Smooth muscle cell (in vitro differentiated cells): ENCODE data around the gene MTAP. TPM values are rescaled to one million over a fixed set of nuclear protein-coding genes. Genes with fewer than 3 reads are reported as not detected.

Experiments used
- DNase-seq: peaks from one replicate; lab custom pipeline; 2025; ENCODE audit not compliant: unreplicated experiment; lab: John Stamatoyannopoulos, UW
- H2AFZ ChIP-seq: fragments of 200-600 bp; sonication (generic); 2 replicates; pipeline ENCODE4 v1.6.0; 2016; ENCODE audit warnings: antibody characterized with exemption, low read depth, mild to moderate bottlenecking
- H3F3A ChIP-seq: fragments of 200-600 bp; sonication (generic); 2 replicates; pipeline ENCODE4 v1.6.0; 2017; ENCODE audit warnings: antibody characterized with exemption, low read depth
- H3K27ac ChIP-seq: fragments of 200-600 bp; sonication (generic); 2 replicates; pipeline ENCODE4 v1.5.1; 2016; ENCODE audit warnings: low read depth, mild to moderate bottlenecking
- H3K27me3 ChIP-seq: fragments of 200-600 bp; sonication (generic); 2 replicates; pipeline ENCODE4 v1.6.1; 2016; ENCODE audit warnings: low read depth, mild to moderate bottlenecking
- H3K36me3 ChIP-seq: fragments of 200-600 bp; sonication (generic); 2 replicates; pipeline ENCODE4 v1.5.1; 2016; ENCODE audit warnings: low read depth
- H3K4me1 ChIP-seq: fragments of 200-600 bp; sonication (generic); 2 replicates; pipeline ENCODE4 v1.5.1; 2016; ENCODE audit warnings: low read depth
- H3K4me2 ChIP-seq: fragments of 200-600 bp; sonication (generic); 2 replicates; pipeline ENCODE4 v1.6.0; 2016; ENCODE audit warnings: mild to moderate bottlenecking
- H3K4me3 ChIP-seq: fragments of 200-600 bp; sonication (generic); 2 replicates; pipeline ENCODE4 v1.5.1; 2016; ENCODE audit warnings: mild to moderate bottlenecking
- H3K79me2 ChIP-seq: fragments of 200-600 bp; sonication (generic); 2 replicates; pipeline ENCODE4 v1.6.0; 2016; ENCODE audit warnings: low read depth, mild to moderate bottlenecking
- H3K9ac ChIP-seq: fragments of 200-600 bp; sonication (generic); 2 replicates; pipeline ENCODE4 v1.6.0; 2016; ENCODE audit warnings: low read depth
- H3K9me3 ChIP-seq: fragments of 200-600 bp; sonication (generic); replicated peaks from 2 replicates; pipeline ENCODE4 v1.5.1; 2016; ENCODE audit warnings: low read depth
- H4K20me1 ChIP-seq: fragments of 200-600 bp; sonication (generic); 2 replicates; pipeline ENCODE4 v1.6.0; 2016; ENCODE audit warnings: low read depth
- WGBS: methylation state at CpG from one replicate; pipeline ENCODE4 v1.1.7; 2016; ENCODE audit warnings: low lambda C conversion rate; 5-methylcytosine and 5-hydroxymethylcytosine counted together
- polyA plus RNA-seq: library from polyadenylated mRNA; unstranded; fragments of >200 nt; fragmentation: Nextera tagmentation; extraction: Ambion mirVana; gene quantifications from 2 replicates; pipeline ENCODE4 v1.2.1, GENCODE V29; 2016
- total RNA-seq: library from RNA; depleted of rRNA; stranded (reverse); fragments of >200 nt; gene quantifications from 2 replicates; pipeline ENCODE4 v1.2.3, GENCODE V29; 2014
- TF ChIP-seq, protein P1 (sequence below): fragments of 200-600 bp; sonication (generic); IDR thresholded peaks from 2 replicates; pipeline ENCODE4 v1.5.1; 2017; ENCODE audit warnings: borderline replicate concordance, mild to moderate bottlenecking, antibody characterized with exemption; ENCODE audit not compliant: insufficient read depth, poor library complexity, severe bottlenecking

Gene MTAP
- total and polyA plus RNA-seq, 2 experiments from 2014 or later = 19.1 to 39.6 TPM

DNA sequence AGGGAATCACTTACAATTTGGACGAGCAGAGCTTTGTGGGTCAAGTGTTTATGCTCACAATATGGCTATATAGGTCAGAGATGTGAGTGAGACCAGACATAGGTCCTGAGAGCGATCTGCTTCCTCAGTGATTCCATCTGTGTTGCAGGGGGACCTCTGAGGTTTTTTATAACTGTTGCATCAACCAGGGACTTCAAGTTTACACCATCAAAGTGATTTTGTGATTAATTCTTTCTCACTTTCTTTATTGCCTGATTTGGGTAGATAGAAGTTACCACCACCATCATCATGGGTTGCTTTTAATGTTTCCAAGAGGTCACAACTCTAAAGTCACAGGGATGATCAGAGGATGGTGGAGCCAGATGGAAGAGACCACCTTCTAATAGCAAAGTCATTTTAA is 7.0 kb upstream of the MTAP start:
- no peaks in the 10 kb centered on the region for H4K20me1 ChIP-seq
- DNase-seq = no peak
- TF ChIP-seq, protein P1, sequence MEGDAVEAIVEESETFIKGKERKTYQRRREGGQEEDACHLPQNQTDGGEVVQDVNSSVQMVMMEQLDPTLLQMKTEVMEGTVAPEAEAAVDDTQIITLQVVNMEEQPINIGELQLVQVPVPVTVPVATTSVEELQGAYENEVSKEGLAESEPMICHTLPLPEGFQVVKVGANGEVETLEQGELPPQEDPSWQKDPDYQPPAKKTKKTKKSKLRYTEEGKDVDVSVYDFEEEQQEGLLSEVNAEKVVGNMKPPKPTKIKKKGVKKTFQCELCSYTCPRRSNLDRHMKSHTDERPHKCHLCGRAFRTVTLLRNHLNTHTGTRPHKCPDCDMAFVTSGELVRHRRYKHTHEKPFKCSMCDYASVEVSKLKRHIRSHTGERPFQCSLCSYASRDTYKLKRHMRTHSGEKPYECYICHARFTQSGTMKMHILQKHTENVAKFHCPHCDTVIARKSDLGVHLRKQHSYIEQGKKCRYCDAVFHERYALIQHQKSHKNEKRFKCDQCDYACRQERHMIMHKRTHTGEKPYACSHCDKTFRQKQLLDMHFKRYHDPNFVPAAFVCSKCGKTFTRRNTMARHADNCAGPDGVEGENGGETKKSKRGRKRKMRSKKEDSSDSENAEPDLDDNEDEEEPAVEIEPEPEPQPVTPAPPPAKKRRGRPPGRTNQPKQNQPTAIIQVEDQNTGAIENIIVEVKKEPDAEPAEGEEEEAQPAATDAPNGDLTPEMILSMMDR = no peak
- H3K9ac ChIP-seq = no peak overlapping the region
- H3K36me3 ChIP-seq = no peaks in the 10 kb centered on the region
- 78% methylated on average over 2 of the region's 2 CpGs for WGBS
- no peaks in the 10 kb centered on the region for H3K79me2 ChIP-seq
- H3K27me3 ChIP-seq = peaks cover 47% of the 10 kb centered on the region
- H2AFZ ChIP-seq = no peak overlapping the region
- no peaks in the 10 kb centered on the region for H3F3A ChIP-seq
- peak overlapping the region; percentile 80 for H3K27ac ChIP-seq
- no peaks in the 10 kb centered on the region for H3K4me1 ChIP-seq
- no peak overlapping the region for H3K4me3 ChIP-seq
- no peaks in the 10 kb centered on the region for H3K9me3 ChIP-seq
- H3K4me2 ChIP-seq = no peak overlapping the region

GRCh38 chr9:21796768-21797167 is 5.7 kb upstream of the MTAP start:
- Histone ChIP-seq H3K79me2 (no peaks in the 10 kb centered on the region), H3K9me3 (no peaks in the 10 kb centered on the region), H3F3A (no peaks in the 10 kb centered on the region), H3K27ac (peak overlapping the region; percentile 80), H3K4me2 (no peak overlapping the region), H3K4me3 (no peak overlapping the region), H2AFZ (no peak overlapping the region), H3K9ac (peak overlapping the region; percentile 20), H4K20me1 (no peaks in the 10 kb centered on the region), H3K36me3 (no peaks in the 10 kb centered on the region), H3K4me1 (no peaks in the 10 kb centered on the region), H3K27me3 (peaks cover 39% of the 10 kb centered on the region)
- TF ChIP-seq, protein P1 = no peak
- WGBS = 54% methylated on average over 3 of the region's 3 CpGs
- DNase-seq = no peak

GRCh38 chr9:21800931-21801682 is 1.3 kb upstream of the MTAP start:
- Histone ChIP-seq H3F3A (no peaks in the 10 kb centered on the region), H3K9ac (peak overlapping the region; percentile 81), H3K4me3 (peak overlapping the region; percentile 77), H3K79me2 (peaks cover 28% of the 10 kb centered on the region), H3K9me3 (no peaks in the 10 kb centered on the region), H3K27ac (peak overlapping the region; percentile 77), H3K36me3 (no peaks in the 10 kb centered on the region), H3K27me3 (peaks cover 4% of the 10 kb centered on the region), H3K4me1 (peaks cover 16% of the 10 kb centered on the region), H2AFZ (peak overlapping the region; percentile 89), H4K20me1 (peaks cover 26% of the 10 kb centered on the region), H3K4me2 (peak overlapping the region; percentile 89)
- DNase-seq = no peak
- 84% methylated on average over 11 of the region's 11 CpGs for WGBS
- TF ChIP-seq, protein P1 = no peak
